SK-MEL-5 (cell line): ENCODE data around the gene SUN1. TPM values are rescaled to one million over a fixed set of nuclear protein-coding genes. Genes with fewer than 3 reads are reported as not detected.
"Not testable (repeated sequence)": the region's sequence is repeated elsewhere in the genome, so short reads cannot be mapped to it uniquely, and the experiment has no call there.

Source experiments
- DNase-seq: peaks from one replicate; pipeline ENCODE4 v3.0.0-alpha.2; 2016; ENCODE audit warnings: low read depth, low spot score
- in situ Hi-C: cut with HindIII; loops from 2 replicates; pipeline ENCODE4 v1.10.0; 2016; ENCODE audit warnings: low sequenced_read_pairs, high pct_unique_total_duplicates, low pct_unique_long_range_greater_than_20kb
- total RNA-seq: library from RNA; depleted of rRNA; stranded (reverse); fragments of >200 nt; shearing (Covaris generic); gene quantifications from 2 replicates; pipeline ENCODE4 v1.2.3, GENCODE V29; 2014; rRNA removed

The SUN1 gene
- total RNA-seq, 1 experiment from 2014 or later, result 56.5 TPM

DNA sequence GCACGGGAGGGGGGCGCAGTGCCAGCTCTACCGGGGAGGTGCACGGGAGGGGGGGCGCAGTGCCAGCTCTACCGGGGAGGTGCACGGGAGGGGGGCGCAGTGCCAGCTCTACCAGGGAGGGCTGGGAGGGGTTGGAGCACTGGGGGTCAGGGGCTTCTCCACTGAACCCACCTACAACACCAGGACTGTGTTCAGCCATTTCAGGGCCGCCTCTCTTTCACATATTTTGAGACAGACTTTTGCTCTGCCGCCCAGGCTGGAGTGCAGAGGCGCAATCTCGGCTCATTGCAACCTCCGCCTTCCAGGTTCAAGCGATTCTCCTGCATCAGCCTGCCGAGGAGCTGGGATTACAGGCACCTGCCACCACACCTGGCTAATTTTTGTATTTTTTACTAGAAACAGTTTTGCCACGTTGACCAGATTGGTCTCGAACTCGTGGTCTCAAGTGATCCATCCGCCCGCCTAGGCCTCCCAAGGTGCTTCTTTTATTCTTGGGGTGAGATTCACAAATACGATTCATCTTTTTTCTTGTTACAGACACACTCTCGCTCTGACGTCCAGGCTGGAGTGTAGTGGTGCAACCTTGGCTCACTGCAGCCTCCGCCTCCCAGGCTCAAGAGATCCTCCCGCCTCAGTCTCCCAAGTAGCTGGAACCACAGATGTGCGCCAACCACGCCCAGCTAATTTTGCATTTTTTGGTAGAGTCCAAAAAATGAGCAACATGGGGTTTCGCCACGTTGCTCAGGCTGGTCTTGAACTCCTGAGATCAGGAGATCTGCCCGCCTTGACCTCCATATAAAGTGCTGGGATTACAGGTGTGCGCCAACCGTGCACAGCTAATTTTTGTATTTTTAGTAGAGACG is 85.2 kb downstream of the SUN1 start:
- DNase-seq, result no peak
- in situ Hi-C loops, result no loop called here

DNA sequence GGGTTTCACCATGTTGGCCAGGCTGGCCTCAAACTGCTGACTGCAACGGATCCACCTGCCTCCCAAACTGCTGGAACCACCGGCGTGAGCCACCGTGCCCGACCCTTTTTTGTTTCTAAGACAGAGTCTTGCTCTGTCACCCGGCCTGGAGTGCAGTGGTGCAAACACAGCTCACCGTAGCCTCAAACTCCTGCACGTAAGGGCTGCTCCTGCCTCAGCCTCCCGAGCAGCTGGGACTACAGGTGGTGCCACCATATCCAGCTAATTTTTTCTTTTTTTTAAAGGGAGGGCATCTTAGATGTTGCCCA is 85.8 kb downstream of the SUN1 start:
- no peak for DNase-seq
- in situ Hi-C loops, result no loop called here

DNA sequence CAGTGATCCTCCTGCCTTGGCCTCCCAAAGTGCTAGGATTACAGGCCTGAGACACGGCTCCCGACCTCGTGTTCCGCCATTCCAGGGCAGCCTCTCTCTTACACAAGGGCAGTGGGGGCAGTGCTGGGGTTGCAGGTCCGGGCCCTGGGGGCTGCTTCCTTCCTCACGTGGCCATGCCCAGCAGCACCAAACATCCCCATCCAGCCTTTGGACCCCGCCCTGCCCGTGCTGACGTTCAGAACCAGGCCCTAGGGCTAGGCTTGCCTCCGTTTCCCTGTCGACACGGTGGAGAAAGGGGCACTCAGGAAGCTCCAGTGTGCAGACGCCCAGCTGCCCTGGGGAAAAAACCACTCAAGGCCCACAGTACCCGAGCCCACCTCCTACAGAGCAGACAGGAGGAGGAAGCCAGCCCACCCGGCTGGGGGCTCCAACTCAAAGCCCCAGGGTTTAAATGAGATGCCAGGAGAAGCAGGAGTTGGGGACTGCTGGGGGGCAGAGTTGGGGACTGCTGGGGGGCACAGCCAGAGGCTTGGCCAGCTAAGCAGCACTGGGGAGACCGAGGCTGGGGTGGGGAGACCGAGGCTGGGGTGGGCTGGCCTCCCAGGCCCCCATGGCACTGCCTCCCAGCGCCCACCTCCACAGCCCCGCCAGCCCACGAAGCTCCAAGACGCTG is 86.3 kb downstream of the SUN1 start:
- no peak for DNase-seq
- in situ Hi-C loops, result no loop called here

DNA sequence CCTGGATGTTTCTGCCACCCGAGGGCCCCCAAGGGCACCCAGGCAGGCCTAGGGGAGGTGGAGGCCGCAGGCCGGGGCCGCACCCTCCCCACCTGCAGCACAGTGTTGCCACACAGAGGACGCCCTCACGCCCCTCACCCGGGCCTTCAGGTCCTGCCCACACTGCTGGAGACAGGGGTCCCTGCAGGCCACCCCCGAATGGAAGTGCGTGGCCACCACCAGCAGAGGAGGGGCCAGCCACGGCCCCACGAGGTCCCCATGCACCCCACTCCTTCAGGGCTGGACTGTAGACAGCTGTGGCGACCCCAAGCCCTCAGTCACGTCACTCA is 86.8 kb downstream of the SUN1 start:
- no peak for DNase-seq
- in situ Hi-C loops, result no loop called here

DNA sequence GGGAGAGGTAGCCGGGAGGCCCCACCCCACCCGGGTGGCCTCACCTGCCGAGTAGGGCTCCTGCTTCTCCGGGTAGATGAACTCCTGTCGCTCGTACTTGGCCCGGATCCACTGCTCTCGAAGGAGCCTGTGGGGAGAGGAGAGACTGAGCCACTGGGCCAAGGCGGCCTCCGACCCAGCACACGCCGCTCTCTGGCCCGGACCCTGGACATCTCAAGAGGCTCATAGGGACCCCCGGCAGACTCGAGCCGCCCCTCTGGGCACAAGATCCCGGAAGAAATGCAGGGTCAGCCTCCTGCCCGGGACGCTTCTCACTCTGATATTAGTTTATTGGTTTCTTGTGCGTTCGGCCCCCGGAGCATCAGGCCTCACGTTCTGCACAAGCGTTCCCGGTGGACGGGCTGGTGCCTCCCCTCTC is 87.7 kb downstream of the SUN1 start:
- in situ Hi-C loops, result no loop called here
- DNase-seq, result no peak

DNA sequence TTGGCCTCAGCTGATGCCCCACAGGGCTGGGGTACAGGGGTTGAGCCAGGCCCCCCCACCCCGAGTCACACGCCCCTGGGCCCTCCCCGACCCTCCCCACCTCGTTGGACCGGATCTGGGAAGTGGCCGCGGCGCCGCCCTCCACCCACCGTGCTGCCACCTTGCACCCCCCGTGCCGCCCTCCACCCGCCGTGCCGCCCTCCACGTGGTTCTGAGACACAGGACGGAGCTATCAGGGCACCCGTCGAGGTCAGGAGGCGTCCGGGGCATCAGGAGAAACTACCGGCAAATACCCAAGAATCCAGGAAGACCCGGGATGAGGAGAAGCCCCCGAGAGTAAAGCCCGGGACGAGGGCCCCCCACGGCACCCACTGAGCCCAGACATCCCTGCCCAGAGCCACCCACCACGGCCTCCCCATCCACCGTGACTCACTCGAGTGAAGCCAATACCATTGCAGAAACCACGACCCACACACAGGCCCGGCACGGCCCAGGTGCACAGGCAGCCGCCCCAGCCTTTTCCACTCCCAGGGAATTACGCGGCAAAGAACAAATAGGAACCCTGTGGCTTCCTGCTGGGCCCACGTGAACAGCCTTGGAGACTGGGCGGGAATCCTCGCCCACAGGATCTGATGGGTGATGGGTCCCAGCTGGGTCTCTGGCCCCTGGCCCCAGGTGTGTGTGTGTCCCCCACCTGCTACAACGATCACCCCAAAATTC is 88.2 kb downstream of the SUN1 start:
- in situ Hi-C loops, result no loop called here
- no peak for DNase-seq

DNA sequence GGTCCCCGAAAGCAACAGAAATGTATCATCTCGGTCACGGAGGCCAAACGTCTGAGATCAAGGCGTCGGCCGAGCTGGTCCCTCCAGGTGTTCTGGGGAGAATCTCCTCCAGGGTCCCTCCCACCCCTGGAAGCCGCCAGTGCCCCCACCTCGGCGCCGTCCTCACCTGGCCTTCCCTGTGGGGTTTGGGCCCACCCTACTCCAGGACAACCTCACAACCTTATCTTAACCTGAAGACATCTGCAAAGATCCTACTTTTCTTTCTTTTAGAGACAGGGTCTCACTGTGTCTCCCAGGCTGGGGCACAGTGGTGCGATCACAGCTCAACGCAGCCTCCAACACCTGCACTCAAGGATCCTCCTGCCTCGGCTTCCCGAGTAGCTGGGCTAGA is 88.8 kb downstream of the SUN1 start:
- in situ Hi-C loops, result no loop called here
- no peak for DNase-seq

DNA sequence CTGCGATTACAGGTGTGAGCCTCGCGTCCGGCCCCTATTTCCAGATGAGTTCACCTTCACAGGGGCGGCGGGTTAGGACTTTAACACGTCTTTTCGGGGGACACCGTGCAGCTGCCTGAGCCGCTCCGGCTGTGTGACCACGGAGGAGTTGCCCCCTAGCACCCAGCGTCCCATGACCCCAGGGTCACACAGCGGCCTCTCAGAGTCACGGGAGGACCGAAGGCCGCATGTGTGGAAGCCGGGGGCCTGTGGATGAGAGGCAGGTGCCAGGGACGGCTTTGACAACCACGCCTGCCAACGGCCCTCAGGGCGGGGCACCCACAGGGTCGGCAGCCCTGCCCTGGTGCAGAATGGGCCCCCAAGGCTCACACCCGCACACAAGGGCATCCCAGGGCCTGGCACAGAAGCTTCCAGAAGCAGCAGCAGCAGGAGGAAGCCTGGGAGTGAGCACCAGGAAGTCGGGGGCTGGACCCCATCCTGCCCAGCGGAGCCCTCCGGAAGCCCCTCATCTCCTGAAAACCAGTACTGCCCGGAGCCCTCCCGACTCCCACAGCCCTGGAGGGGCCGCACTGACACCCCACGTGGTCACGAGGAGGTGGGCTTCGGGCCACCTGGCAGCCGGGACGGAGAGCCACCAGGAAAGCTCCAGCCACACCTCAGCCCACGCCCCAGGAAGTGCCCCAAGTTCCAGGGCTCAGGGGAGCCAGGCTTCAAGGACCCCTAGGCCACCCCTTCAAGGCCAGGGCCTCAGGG is 89.5 kb downstream of the SUN1 start:
- no peak for DNase-seq
- in situ Hi-C loops, result no loop called here

DNA sequence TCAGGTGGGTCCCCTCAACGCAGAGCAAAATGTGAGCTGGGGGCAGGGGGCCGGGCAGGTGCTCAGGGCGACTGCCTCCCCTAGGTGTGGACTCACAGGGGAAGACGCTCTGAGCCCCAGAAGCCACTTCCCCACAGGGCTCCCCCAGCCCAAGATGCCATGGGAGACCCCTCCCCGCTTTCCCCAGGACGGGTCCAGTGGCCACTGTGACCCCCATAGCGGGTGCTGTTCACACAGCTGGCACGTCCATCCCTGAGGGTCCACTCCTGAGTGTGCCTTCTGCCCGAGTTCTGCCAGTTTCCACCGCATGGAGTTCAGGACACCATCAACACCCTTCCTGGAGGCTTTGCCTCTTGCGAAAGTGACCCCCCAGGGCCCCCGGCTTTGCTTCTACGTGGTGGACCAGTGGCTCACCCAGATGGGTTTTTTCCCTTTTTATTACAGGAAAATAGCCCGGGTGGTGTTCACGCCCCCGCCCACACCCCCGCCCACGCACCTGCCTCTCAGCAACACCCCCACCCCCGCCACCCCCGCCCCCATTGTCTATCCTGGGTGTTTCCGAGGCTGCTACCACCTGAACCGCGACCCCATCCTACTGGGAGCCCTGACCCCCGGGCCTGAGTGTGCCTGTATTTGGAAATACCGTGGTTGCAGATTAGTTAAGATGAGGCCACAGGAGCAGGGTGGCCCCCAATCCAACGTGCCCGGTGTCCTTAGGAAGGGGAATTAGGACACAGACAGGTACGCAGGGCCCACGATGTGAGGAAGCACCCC is 90.2 kb downstream of the SUN1 start:
- DNase-seq, result no peak
- in situ Hi-C loops, result no loop called here

DNA sequence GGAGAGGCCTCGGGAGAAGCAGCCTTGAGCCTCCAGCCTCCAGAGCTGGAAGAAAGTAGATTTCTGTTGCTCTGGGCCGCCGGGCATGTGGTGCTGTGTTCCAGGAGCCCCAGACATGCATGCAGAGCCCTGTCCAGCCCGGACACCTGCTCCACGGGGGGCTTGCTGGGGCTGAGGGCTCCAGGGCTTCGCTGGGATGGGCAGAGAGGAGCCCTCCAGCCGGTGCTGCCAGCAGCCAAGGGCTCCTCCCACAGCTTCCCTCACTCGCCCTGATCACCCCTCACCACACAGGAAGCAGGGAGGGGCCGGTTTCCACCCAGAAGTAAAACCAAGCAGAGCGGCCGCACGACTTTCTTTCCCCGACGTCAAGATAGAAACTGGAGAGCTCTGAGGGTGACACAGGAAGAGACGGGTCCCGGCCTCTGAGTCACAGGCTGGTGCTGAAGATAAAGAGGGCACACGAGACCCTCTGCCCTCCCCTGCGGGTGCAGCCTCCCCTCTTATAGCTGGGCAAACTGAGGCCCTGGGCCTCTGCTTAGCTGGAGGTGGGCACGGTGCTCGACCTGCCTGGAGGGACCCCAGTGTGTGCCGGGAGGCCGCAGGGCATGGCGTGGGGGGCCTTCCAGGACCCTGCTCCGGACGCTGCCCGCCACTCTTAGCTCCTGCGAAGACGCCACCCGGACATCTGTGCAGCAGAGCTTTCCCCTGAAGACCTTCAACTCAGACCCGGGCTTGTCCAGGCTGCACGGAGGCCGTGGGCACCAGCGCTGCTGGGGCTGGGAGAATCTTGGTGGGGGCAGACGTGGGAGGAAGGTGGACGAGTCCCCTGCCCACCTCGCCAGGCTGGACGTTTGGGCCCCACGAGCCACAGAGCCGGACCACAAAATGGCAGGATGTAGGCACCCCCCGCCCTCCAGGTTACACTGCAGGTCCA is 91.1 kb downstream of the SUN1 start:
- DNase-seq, result peak; percentile 28
- in situ Hi-C loops, result no loop called here

DNA sequence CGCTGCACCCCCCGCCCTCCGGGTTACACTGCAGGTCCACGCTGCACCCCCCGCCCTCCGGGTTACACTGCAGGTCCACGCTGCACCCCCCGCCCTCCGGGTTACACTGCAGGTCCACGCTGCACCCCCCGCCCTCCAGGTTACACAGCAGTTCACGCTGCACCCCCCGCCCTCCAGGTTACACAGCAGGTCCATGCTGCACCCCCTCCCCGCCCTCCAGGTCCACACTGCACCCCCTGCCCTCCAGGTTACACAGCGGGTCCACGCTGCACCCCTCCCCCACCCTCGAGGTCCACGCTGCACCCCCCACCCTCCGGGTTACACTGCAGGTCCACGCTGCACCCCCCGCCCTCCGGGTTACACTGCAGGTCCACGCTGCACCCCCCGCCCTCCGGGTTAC is 91.8 kb downstream of the SUN1 start:
- in situ Hi-C loops, DNase-seq: not testable (repeated sequence)

Other genes with a start within 250 kb of the SUN1 start
- 71.2 and 71.7 TPM in 2 replicates for gene DNAAF5, start 105.8 kb upstream of the SUN1 start, total RNA-seq
- 8.2 and 13.9 TPM in 2 replicates for gene PRKAR1B, start 105.2 kb upstream of the SUN1 start, total RNA-seq
- 43.2 and 45.8 TPM in 2 replicates for gene GET4, start 44.1 kb downstream of the SUN1 start, total RNA-seq
- 4.4 and 5.5 TPM in 2 replicates for gene ADAP1, start 122.2 kb downstream of the SUN1 start, total RNA-seq
- gene COX19, start 143.1 kb downstream of the SUN1 start, total RNA-seq, result 12.9 and 13.1 TPM in 2 replicates
- not detected in 2 replicates for gene CYP2W1, start 150.7 kb downstream of the SUN1 start, total RNA-seq
- 8.4 and 10.4 TPM in 2 replicates for gene GPR146, start 212.1 kb downstream of the SUN1 start, total RNA-seq